IMR-90 (cell line): Measurements from ENCODE around the gene CIRBP. TPM values are rescaled to one million over a fixed set of nuclear protein-coding genes. Genes with fewer than 3 reads are reported as not detected.

Source experiments
- ATAC-seq: fragments of 200-7000 bp; cut with Tn5 transposase; 2 replicates; pipeline ENCODE4 v1.9.1; 2020; ENCODE audit warnings: low read depth, mild to moderate bottlenecking, moderate library complexity
- BruUV-seq: library from RNA; stranded (reverse); fragments of 400-500 nt; replicated peaks from 2 replicates; lab custom pipeline; 2021; lab: Mats Ljungman, UMichigan
- CTCF ChIA-PET: fragments of 300-600 bp; formaldehyde crosslinking; extraction: SDS; loops from one replicate; lab custom pipeline; 2021; ENCODE audit warnings: antibody characterized with exemption; lab: Yijun Ruan, JAX
- POLR2A ChIA-PET: fragments of 300-600 bp; sonication (Branson Sonifier 250); formaldehyde crosslinking; loops from one replicate; lab custom pipeline; 2022; ENCODE audit warnings: antibody characterized with exemption; ENCODE audit not compliant: unreplicated experiment; lab: Charles Lee
- DNase-seq: peaks from one replicate; pipeline ENCODE4 v3.0.0; 2013
- H2AFZ ChIP-seq: replicated peaks from 2 replicates; pipeline ENCODE3; 2013; ENCODE audit warnings: low read length, mild to moderate bottlenecking; ENCODE audit not compliant: poor library complexity
- H2AK5ac ChIP-seq: 2 replicates; pipeline ENCODE4 v1.6.1; 2013; ENCODE audit warnings: low read depth, low read length, inconsistent platforms
- H2AK9ac ChIP-seq: replicated peaks from 2 replicates; pipeline ENCODE3; 2013; ENCODE audit warnings: mild to moderate bottlenecking, low read depth, low read length, moderate library complexity; ENCODE audit not compliant: poor library complexity
- H2BK120ac ChIP-seq: 2 replicates; pipeline ENCODE4 v1.6.1; 2013; ENCODE audit warnings: low read depth, low read length, inconsistent platforms
- H2BK15ac ChIP-seq: 3 replicates; pipeline ENCODE4 v1.6.1; 2013; ENCODE audit warnings: low read depth, low read length, inconsistent platforms
- H2BK20ac ChIP-seq: 2 replicates; pipeline ENCODE4 v1.6.1; 2013; ENCODE audit warnings: low read depth, mild to moderate bottlenecking, inconsistent platforms, low read length, moderate library complexity
- H2BK5ac ChIP-seq: 2 replicates; pipeline ENCODE4 v1.6.1; 2013; ENCODE audit warnings: mild to moderate bottlenecking, low read depth, low read length, inconsistent platforms; ENCODE audit not compliant: poor library complexity, severe bottlenecking
- H3K14ac ChIP-seq: replicated peaks from 2 replicates; pipeline ENCODE4 v1.6.1; 2013; ENCODE audit warnings: low read depth, low read length, inconsistent platforms
- H3K18ac ChIP-seq: 2 replicates; pipeline ENCODE4 v1.6.1; 2013; ENCODE audit warnings: low read depth, low read length, control low read depth
- H3K23ac ChIP-seq: 2 replicates; pipeline ENCODE4 v1.6.1; 2013; ENCODE audit warnings: low read depth, low read length, inconsistent platforms
- H3K27ac ChIP-seq: 2 replicates; pipeline ENCODE4 v1.5.1; 2013; ENCODE audit warnings: mild to moderate bottlenecking, control low read depth, low read length; ENCODE audit not compliant: insufficient read depth
- H3K27me3 ChIP-seq: 2 replicates; pipeline ENCODE4 v1.6.1; 2013; ENCODE audit warnings: low read length; ENCODE audit not compliant: control insufficient read depth, insufficient read depth
- H3K36me3 ChIP-seq: 2 replicates; pipeline ENCODE4 v1.6.1; 2013; ENCODE audit warnings: low read length, mixed read lengths; ENCODE audit not compliant: control insufficient read depth, insufficient read depth
- H3K4ac ChIP-seq: 2 replicates; pipeline ENCODE4 v1.6.1; 2013; ENCODE audit warnings: low read depth, low read length, inconsistent platforms
- H3K4me1 ChIP-seq: 2 replicates; pipeline ENCODE4 v1.6.1; 2013; ENCODE audit warnings: low read length, mixed read lengths; ENCODE audit not compliant: control insufficient read depth, insufficient read depth
- H3K4me2 ChIP-seq: 2 replicates; pipeline ENCODE4 v1.6.1; 2013; ENCODE audit warnings: low read depth, mild to moderate bottlenecking, control low read depth, low read length, moderate library complexity
- H3K4me3 ChIP-seq: 2 replicates; pipeline ENCODE4 v1.5.1; 2013; ENCODE audit warnings: low read depth, mild to moderate bottlenecking, control low read depth, low read length, moderate library complexity; ENCODE audit not compliant: insufficient read depth
- H3K56ac ChIP-seq: 2 replicates; pipeline ENCODE4 v1.6.1; 2013; ENCODE audit warnings: low read length, inconsistent platforms; ENCODE audit not compliant: insufficient read depth; ENCODE audit errors: extremely low read depth
- H3K79me1 ChIP-seq, 2 experiments: 2 replicates each; pipeline ENCODE4 v1.6.1; 2013; ENCODE audit warnings: low read length in 2 of 2, inconsistent platforms in 1 of 2, low read depth in 1 of 2
- H3K9ac ChIP-seq: 2 replicates; pipeline ENCODE4 v1.6.1; 2013; ENCODE audit warnings: low read depth, low read length, control low read depth
- H3K9me1 ChIP-seq: 2 replicates; pipeline ENCODE4 v1.6.1; 2013; ENCODE audit warnings: low read length, inconsistent platforms; ENCODE audit not compliant: insufficient read depth
- H3K9me3 ChIP-seq: 2 replicates; pipeline ENCODE4 v1.6.1; 2013; ENCODE audit warnings: low read length; ENCODE audit not compliant: control insufficient read depth, insufficient read depth
- H4K20me1 ChIP-seq: 2 replicates; pipeline ENCODE4 v1.6.1; 2013; ENCODE audit warnings: low read length, inconsistent platforms; ENCODE audit not compliant: insufficient read depth
- H4K5ac ChIP-seq: 2 replicates; pipeline ENCODE4 v1.6.1; 2013; ENCODE audit warnings: mild to moderate bottlenecking, low read depth, low read length, control low read depth
- H4K8ac ChIP-seq, 2 experiments: 2 replicates each; pipeline ENCODE4 v1.6.1; 2013; ENCODE audit warnings: low read depth in 2 of 2, low read length in 2 of 2, control low read depth in 1 of 2, inconsistent platforms in 1 of 2
- H4K91ac ChIP-seq: 2 replicates; pipeline ENCODE4 v1.6.1; 2013; ENCODE audit warnings: low read depth, low read length, inconsistent platforms; ENCODE audit not compliant: insufficient read depth
- BHLHE40 ChIP-seq: fragments of 150-350 bp; IDR thresholded peaks from 2 replicates; pipeline ENCODE4 v1.6.1; 2016; ENCODE audit warnings: mild to moderate bottlenecking, low read depth, low read length
- CEBPB ChIP-seq: IDR thresholded peaks from 2 replicates; pipeline ENCODE4 v1.6.1; 2012; ENCODE audit warnings: low read depth, low read length, improper control_type of control experiment
- FOS ChIP-seq: fragments of 150-350 bp; IDR thresholded peaks from 2 replicates; pipeline ENCODE4 v1.6.1; 2016; ENCODE audit warnings: low read depth, low read length
- MAZ ChIP-seq: IDR thresholded peaks from 2 replicates; pipeline ENCODE4 v1.6.1; 2012; ENCODE audit warnings: low read depth, mild to moderate bottlenecking, low read length, improper control_type of control experiment, moderate library complexity, borderline replicate concordance
- MXI1 ChIP-seq: IDR thresholded peaks from 2 replicates; pipeline ENCODE4 v1.6.1; 2012; ENCODE audit warnings: low read depth, mild to moderate bottlenecking, low read length, moderate library complexity, borderline replicate concordance
- POLR2A ChIP-seq: IDR thresholded peaks from 2 replicates; pipeline ENCODE4 v1.6.1; 2012; ENCODE audit warnings: mild to moderate bottlenecking, low read depth, low read length
- RAD21 ChIP-seq: IDR thresholded peaks from 2 replicates; pipeline ENCODE4 v1.6.1; 2012; ENCODE audit warnings: low read length, improper control_type of control experiment
- RFX5 ChIP-seq: IDR thresholded peaks from 2 replicates; pipeline ENCODE4 v1.8.0; 2012; ENCODE audit warnings: low read depth, mild to moderate bottlenecking, low read length, moderate library complexity
- SMC3 ChIP-seq: fragments of 150-350 bp; IDR thresholded peaks from 2 replicates; pipeline ENCODE4 v1.6.1; 2016; ENCODE audit warnings: low read depth, mild to moderate bottlenecking, antibody characterized with exemption, low read length, moderate library complexity
- WGBS, 2 experiments: methylation state at CpG; one replicate each; pipeline versions ENCODE4 v1.1.5 to v1.1.7; 2013; ENCODE audit warnings: missing lambda C conversion rate in 2 of 2; ENCODE audit not compliant: insufficient read length in 1 of 2; ENCODE audit errors: extremely low coverage in 2 of 2; 5-methylcytosine and 5-hydroxymethylcytosine counted together
- dilution Hi-C: fragments of 300-500 bp; cut with HindIII; formaldehyde crosslinking; loops from one replicate; pipeline ENCODE4 v1.14.3; 2018; ENCODE audit warnings: low sequenced_read_pairs; ENCODE audit not compliant: unreplicated experiment
- in situ Hi-C: fragments of 300-500 bp; cut with MboI; formaldehyde crosslinking; loops from 3 replicates; pipeline ENCODE4 v1.14.3; 2019; ENCODE audit warnings: low sequenced_read_pairs, inconsistent platforms, mixed read lengths
- intact Hi-C: fragments of 100-400 bp; cut with micrococcal nuclease; formaldehyde crosslinking; loops from 2 replicates; pipeline ENCODE4 v1.10.0; 2022
- polyA plus RNA-seq, 3 experiments: library from polyadenylated mRNA; depleted of rRNA; stranded (reverse); fragments of >200 nt; gene quantifications; 2 replicates each; pipeline ENCODE4 v1.2.3, GENCODE V29; 2012; ENCODE audit warnings: low replicate concordance in 1 of 3
- total RNA-seq: library from RNA; depleted of rRNA; stranded (reverse); fragments of >200 nt; gene quantifications from 2 replicates; pipeline ENCODE4 v1.2.3, GENCODE V29; 2012
- TF ChIP-seq, protein P1 (sequence below): fragments of 150-350 bp; IDR thresholded peaks from 2 replicates; pipeline ENCODE4 v1.6.1; 2016; ENCODE audit warnings: low read depth, mild to moderate bottlenecking, low read length, moderate library complexity, borderline replicate concordance
- TF ChIP-seq, protein P2 (sequence below): conservative IDR thresholded peaks from 2 replicates; pipeline ENCODE4 v1.5.1; 2012; ENCODE audit warnings: mild to moderate bottlenecking, low read depth, low read length, improper control_type of control experiment
- TF ChIP-seq, protein P3 (sequence below): fragments of 150-350 bp; IDR thresholded peaks from 2 replicates; pipeline ENCODE4 v1.6.1; 2017; ENCODE audit warnings: mild to moderate bottlenecking, antibody characterized with exemption, low read length, low read depth

The CIRBP gene
- total and polyA plus RNA-seq, 2 of the 4 experiments (the other 2 are of a cell fraction): 299 to 542 TPM

DNA sequence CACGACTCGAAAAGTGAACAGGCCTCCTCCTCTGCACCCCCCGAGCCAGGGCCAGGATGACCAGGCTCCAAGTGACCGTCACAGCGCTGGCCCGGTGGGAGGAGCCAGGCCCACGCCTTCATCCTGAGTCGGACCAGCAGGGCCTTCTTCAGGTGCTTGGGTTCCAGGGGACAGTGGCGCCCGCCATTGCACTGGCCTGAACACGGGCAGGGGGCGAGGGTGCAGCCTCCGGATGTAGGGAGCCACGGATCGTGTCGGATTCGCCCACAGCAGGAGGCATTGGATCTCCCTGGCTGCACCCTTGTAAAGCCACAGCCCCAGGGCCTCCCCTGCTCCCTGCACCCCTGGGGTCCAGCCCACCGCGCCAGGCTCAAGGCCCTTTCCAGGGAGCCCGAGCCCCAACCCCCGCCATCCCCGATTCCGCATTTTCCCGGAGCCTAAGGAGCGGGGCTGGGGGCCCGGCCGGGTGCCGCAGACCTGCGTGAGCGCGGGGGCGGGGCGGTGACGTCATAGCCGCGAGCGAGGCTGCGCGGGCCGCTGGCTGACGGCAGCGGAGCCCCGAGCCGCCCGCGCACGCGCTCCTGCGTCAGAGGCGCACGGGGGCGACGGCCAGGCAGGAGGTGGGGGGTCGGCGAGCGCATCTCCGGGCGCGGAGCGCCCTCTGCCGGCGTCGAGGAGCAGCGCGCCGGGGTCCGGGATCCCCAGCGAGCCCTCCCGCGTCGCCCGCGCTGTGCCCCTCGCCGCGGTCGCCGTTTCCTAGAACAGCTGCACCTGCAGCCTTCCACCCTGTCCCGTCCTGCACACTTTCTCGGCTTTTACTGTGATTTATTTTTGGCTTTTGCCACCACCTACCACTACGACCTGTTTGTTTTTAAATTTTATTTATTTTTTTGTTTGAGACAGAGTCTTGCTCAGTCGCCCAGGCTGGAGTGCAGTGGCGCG lies 29.1 kb upstream of the CIRBP start:
- Histone ChIP-seq H3K14ac (0 out of 2 replicates have a peak overlapping the region, but pooled peaks have one; percentile 30), H4K91ac (peak overlapping the region; percentile 74), H4K20me1 (peaks cover 21% of the 10 kb centered on the region), H2BK5ac (peak overlapping the region; percentile 27), H2BK15ac (peak overlapping the region; percentile 54; the same call in 1 of the 3 replicates), H3K18ac (no peak overlapping the region; the same call in none of the 2 replicates), H4K5ac (peak overlapping the region; percentile 65), H2AFZ (peak overlapping the region; percentile 95), H2AK5ac (peak overlapping the region; percentile 42), H2BK20ac (no peak overlapping the region), H3K4me3 (peak overlapping the region; percentile 45), H4K8ac (peak overlapping the region; percentile 64 to 93; a peak in 3 of 4 replicates), H2AK9ac (peak overlapping the region; percentile 88), H3K27me3 (no peaks in the 10 kb centered on the region), H3K27ac (peak overlapping the region; percentile 65), H3K9me1 (no peaks in the 10 kb centered on the region), H3K4me2 (peak overlapping the region; percentile 94), H3K4ac (peak overlapping the region; percentile 81), H3K9ac (peak overlapping the region; percentile 69), H2BK120ac (peak overlapping the region; percentile 23), H3K36me3 (peaks cover 8% of the 10 kb centered on the region; the same call in 1 of the 2 replicates), H3K56ac (no peak overlapping the region; the same call in 1 of the 2 replicates), H3K23ac (0 out of 2 replicates have a peak overlapping the region, but pooled peaks have one; percentile 92), H3K79me1 (peaks cover 14 to 46% of the 10 kb centered on the region in 2 experiments), H3K4me1 (peaks cover 31% of the 10 kb centered on the region), H3K9me3 (no peaks in the 10 kb centered on the region)
- no TSS peak for BruUV-seq
- peak; percentile 92 for DNase-seq
- TF ChIP-seq FOS: peak; percentile 60
- peak; percentile 82 for TF ChIP-seq BHLHE40
- TF ChIP-seq SMC3: peak; percentile 70
- TF ChIP-seq RAD21: peak; percentile 92
- TF ChIP-seq, protein P1, sequence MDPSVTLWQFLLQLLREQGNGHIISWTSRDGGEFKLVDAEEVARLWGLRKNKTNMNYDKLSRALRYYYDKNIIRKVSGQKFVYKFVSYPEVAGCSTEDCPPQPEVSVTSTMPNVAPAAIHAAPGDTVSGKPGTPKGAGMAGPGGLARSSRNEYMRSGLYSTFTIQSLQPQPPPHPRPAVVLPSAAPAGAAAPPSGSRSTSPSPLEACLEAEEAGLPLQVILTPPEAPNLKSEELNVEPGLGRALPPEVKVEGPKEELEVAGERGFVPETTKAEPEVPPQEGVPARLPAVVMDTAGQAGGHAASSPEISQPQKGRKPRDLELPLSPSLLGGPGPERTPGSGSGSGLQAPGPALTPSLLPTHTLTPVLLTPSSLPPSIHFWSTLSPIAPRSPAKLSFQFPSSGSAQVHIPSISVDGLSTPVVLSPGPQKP: no peak
- peak; percentile 63; the same call in 1 of the 2 replicates for TF ChIP-seq MXI1
- no peak for TF ChIP-seq RFX5
- TF ChIP-seq, protein P2, sequence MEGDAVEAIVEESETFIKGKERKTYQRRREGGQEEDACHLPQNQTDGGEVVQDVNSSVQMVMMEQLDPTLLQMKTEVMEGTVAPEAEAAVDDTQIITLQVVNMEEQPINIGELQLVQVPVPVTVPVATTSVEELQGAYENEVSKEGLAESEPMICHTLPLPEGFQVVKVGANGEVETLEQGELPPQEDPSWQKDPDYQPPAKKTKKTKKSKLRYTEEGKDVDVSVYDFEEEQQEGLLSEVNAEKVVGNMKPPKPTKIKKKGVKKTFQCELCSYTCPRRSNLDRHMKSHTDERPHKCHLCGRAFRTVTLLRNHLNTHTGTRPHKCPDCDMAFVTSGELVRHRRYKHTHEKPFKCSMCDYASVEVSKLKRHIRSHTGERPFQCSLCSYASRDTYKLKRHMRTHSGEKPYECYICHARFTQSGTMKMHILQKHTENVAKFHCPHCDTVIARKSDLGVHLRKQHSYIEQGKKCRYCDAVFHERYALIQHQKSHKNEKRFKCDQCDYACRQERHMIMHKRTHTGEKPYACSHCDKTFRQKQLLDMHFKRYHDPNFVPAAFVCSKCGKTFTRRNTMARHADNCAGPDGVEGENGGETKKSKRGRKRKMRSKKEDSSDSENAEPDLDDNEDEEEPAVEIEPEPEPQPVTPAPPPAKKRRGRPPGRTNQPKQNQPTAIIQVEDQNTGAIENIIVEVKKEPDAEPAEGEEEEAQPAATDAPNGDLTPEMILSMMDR: peak; percentile 98
- TF ChIP-seq, protein P3, sequence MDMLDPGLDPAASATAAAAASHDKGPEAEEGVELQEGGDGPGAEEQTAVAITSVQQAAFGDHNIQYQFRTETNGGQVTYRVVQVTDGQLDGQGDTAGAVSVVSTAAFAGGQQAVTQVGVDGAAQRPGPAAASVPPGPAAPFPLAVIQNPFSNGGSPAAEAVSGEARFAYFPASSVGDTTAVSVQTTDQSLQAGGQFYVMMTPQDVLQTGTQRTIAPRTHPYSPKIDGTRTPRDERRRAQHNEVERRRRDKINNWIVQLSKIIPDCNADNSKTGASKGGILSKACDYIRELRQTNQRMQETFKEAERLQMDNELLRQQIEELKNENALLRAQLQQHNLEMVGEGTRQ: peak; percentile 48; the same call in 1 of the 2 replicates
- TF ChIP-seq MAZ: peak; percentile 95
- peak; percentile 63 for TF ChIP-seq POLR2A
- TF ChIP-seq CEBPB: no peak
- ATAC-seq: peak; percentile 52
- dilution Hi-C loops: no loop called here
- intact Hi-C loops: loop anchor here (2.0 kb wide), 2 partner anchors 231 to 313 kb away; partner anchors contain the start of gene ARID3A
- WGBS, 2 experiments: 4% methylated on average over 54 of the region's 84 CpGs; no CpG with 5 or more reads in 1 of the 2 experiments
- CTCF ChIA-PET: no interaction called here
- POLR2A ChIA-PET: interaction anchor here (0.7 kb wide), 1 partner anchor 212 kb away, joined by 6 read pairs; no protein-coding TSS in a partner anchor
- in situ Hi-C loops: no loop called here
